ENCODE data around the gene DNAAF5. TPM values are rescaled to one million over a fixed set of nuclear protein-coding genes. Genes with fewer than 3 reads are reported as not detected.
A peak's percentile ranks its signal among the peaks of the same experiment; 100 is the strongest.

Gene DNAAF5
- total and polyA plus RNA-seq, 2 of the 4 experiments (the other 2 are of a cell fraction), result 12.4 to 32.6 TPM

GRCh38 chr7:824081-824480, 97.6 kb downstream of the DNAAF5 start:
- H3K79me1 ChIP-seq (ENCODE audit: low read depth in 1 of 2, low read length in 2 of 2), result peaks cover 6 to 72% of the 10 kb centered on the region in 2 experiments
- no peak overlapping the region for H2BK120ac ChIP-seq (ENCODE audit: low read depth, low read length)
- H3K4me1 ChIP-seq (ENCODE audit: control insufficient read depth, insufficient read depth, low read length), result peaks cover 19% of the 10 kb centered on the region
- BruUV-seq (replicated peaks), result no TSS peak
- H4K5ac ChIP-seq (ENCODE audit: low read depth, low read length), result no peak overlapping the region
- H2AK9ac ChIP-seq (replicated peaks; ENCODE audit: low read depth, low read length, poor library complexity), result no peak overlapping the region
- H2BK15ac ChIP-seq (ENCODE audit: low read depth, low read length), result 0 out of 3 replicates have a peak overlapping the region, but pooled peaks have one; percentile 1
- no peaks in the 10 kb centered on the region for H3K27me3 ChIP-seq (ENCODE audit: control insufficient read depth, insufficient read depth, low read length)
- no peak overlapping the region for H3K27ac ChIP-seq (ENCODE audit: insufficient read depth, low read length)
- peak overlapping the region in 1 of 2 experiments; percentile 8; a peak in 1 of 4 replicates for H4K8ac ChIP-seq (ENCODE audit: low read depth in 2 of 2, low read length in 2 of 2)
- no peak for TF ChIP-seq NFE2L2 (IDR thresholded peaks at IDR 0.05; ENCODE audit: low read depth, low read length)
- TF ChIP-seq MAFK (IDR thresholded peaks at IDR 0.05; ENCODE audit: low read depth, low read length), result no peak
- no peak for TF ChIP-seq CHD1 (IDR thresholded peaks at IDR 0.05; ENCODE audit: low read depth, low read length)
- no peak for TF ChIP-seq RCOR1 (IDR thresholded peaks at IDR 0.05; ENCODE audit: insufficient replicate concordance, low read length)
- no peak for TF ChIP-seq USF2 (IDR thresholded peaks at IDR 0.05; ENCODE audit: low read depth, low read length)
- no peak for TF ChIP-seq BHLHE40 (IDR thresholded peaks at IDR 0.05; ENCODE audit: low read depth, low read length)
- 60% methylated on average over 1 of the region's 7 CpGs; no CpG with 5 or more reads in 1 of the 2 experiments for WGBS, 2 experiments (ENCODE audit: extremely low coverage in 2 of 2, insufficient read length in 1 of 2)
- peak overlapping the region; percentile 58; the same call in 1 of the 2 replicates for H3K4ac ChIP-seq (ENCODE audit: low read depth, low read length)
- H2AFZ ChIP-seq (replicated peaks; ENCODE audit: low read length, poor library complexity), result no peak overlapping the region
- in situ Hi-C loops (cut with MboI; ENCODE audit: low sequenced_read_pairs), result no loop called here
- no peak overlapping the region for H3K56ac ChIP-seq (ENCODE audit: extremely low read depth, insufficient read depth, low read length)
- no peak overlapping the region for H3K4me3 ChIP-seq (ENCODE audit: insufficient read depth, low read depth, low read length)
- no peak for DNase-seq
- peak overlapping the region; percentile 89 for H3K23ac ChIP-seq (ENCODE audit: low read depth, low read length)
- H4K20me1 ChIP-seq (ENCODE audit: insufficient read depth, low read length), result peaks cover 52% of the 10 kb centered on the region
- no peak overlapping the region for H2BK5ac ChIP-seq (ENCODE audit: low read depth, low read length, poor library complexity, severe bottlenecking)
- H3K9ac ChIP-seq (ENCODE audit: low read depth, low read length), result no peak overlapping the region
- peak overlapping the region; percentile 54; the same call in 1 of the 2 replicates for H2AK5ac ChIP-seq (ENCODE audit: low read depth, low read length)
- dilution Hi-C loops (cut with HindIII; ENCODE audit: low sequenced_read_pairs, unreplicated experiment), result no loop called here
- H2BK20ac ChIP-seq (ENCODE audit: low read depth, low read length), result peak overlapping the region; percentile 51; the same call in 1 of the 2 replicates
- H3K18ac ChIP-seq (ENCODE audit: low read depth, low read length), result no peak overlapping the region
- CTCF ChIA-PET, result no interaction called here
- H3K14ac ChIP-seq (replicated peaks; ENCODE audit: low read depth, low read length), result no peak overlapping the region; the same call in 1 of the 2 replicates
- H4K91ac ChIP-seq (ENCODE audit: insufficient read depth, low read depth, low read length), result 0 out of 2 replicates have a peak overlapping the region, but pooled peaks have one; percentile 6
- peaks cover 37% of the 10 kb centered on the region for H3K9me1 ChIP-seq (ENCODE audit: insufficient read depth, low read length)
- no peaks in the 10 kb centered on the region for H3K9me3 ChIP-seq (ENCODE audit: control insufficient read depth, insufficient read depth, low read length)
- H3K4me2 ChIP-seq (ENCODE audit: low read depth, low read length), result no peak overlapping the region
- POLR2A ChIA-PET (ENCODE audit: unreplicated experiment), result no interaction called here
- ATAC-seq (ENCODE audit: low read depth), result no peak
- intact Hi-C loops (cut with micrococcal nuclease), result no loop called here
- H3K36me3 ChIP-seq (ENCODE audit: control insufficient read depth, insufficient read depth, low read length), result peaks cover 3% of the 10 kb centered on the region
